Measurements from ENCODE around the gene NRXN2.
"Not testable (repeated sequence)": the region's sequence is repeated elsewhere in the genome, so short reads cannot be mapped to it uniquely, and the experiment has no call there.

Gene NRXN2

DNA sequence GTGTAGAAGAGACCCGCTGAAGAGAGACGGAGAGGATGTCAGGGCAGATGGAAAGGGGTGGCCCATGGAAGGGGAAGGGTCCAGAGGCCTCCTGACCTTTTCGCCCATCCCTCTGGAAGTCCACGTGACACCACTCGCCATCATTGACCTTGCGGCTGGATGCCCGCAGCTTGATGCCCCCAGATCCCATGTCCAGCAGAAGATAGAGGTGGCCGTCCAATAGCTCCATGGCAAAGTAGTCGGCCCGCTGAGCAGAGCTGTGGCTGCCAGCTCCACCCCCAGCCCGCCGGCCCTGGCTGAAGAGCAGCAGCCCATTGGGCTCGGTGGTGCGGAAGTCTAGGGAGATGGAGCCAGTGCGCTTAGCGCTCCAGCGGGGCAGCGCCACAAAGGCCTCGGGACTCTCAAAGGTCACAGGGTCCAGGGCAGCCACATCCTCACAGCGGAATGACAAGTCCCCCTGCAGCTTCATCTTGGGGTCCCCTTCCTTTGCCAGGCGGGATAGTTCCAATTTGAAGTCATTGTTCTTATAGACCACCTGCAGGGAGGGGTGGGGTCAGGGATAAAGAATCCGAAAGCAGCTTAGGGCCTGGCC lies 55.7 kb downstream of the NRXN2 start:
- no peak for DNase-seq

DNA sequence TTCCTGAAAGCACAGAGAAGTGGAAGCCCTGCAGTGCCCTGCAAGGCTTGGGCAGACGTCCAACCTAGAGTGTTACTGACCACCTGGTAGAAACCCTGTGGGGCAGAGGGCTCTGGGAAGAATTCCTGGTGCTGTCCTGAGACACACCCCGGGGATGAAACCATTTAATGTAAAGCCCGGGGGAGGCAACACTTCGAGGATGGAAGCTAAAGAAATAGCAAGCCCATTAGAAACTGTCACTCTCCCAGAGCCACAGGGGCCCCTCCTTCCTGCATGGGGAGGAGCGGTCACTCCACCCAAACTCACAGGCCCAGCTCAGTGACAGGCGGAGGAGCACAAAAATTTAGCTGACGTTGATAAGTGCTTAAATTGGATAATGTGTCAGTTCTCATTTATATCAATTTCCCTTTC lies 57.6 kb downstream of the NRXN2 start:
- DNase-seq = no peak

DNA sequence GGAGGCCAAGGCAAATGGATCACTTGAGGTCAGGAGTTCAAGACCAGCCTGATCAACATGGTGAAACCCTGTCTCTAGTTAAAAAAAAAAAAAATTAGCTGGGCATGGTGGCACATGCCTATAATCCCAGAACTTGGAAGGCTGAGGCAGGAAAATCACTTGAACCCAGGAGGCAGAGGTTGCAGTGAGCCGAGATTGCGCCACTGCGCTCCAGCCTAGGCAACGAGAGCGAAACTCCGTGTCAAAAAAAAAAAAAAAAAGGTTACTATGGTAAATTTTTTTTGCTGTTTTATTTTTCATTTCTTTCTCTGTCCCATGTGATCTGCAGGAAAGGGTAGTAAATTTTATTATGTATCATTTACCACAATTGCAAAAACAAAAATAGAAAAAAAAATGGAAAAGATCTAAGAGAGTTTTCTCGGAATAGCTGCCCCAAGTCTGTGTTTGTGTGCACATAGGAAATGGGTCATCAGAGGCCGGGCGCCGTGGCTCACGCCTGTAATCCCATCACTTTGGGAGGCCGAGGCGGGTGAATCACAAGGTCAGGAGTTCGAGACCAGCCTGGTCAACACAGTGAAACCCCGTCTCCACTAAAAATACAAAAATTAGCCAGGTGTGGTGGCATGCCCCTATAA lies 58.6 kb downstream of the NRXN2 start:
- not testable (repeated sequence) for DNase-seq

DNA sequence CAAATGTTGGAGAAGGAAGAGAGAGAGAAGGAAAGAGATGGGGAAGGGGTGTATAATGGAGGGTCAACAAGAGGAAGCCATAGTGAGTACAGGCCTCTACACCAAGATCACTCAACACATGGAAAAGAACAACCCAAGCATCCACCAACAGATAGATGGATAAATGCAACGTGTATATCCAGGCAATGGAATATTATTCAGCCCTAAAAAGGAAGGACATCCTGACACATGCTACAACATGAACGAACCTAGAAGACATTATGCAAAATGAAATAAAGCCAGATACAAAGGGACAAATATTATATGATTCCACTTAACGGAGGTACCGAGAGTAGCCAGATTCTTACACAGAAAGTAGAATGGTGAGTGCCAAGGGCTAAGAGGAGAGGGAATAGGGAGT lies 59.3 kb downstream of the NRXN2 start:
- DNase-seq = no peak

DNA sequence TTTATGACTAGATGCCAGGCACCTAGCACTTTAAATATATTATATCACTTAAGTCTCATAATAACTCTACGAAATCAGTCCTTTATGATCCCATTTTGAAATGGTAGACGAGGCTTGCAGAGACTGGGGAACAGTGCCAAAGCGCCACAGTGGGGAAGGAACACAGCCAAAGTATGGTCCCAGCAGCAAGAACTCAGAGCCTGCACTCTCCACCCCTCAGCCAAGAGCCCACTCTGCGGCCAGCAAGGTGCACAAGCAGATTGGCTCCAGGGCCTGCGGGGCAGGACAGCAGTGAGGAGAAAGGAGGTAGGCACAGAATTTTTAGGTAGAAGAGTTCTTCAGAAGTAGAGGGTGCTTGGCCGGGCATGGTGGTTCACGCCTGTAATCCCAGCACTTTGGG lies 61.4 kb downstream of the NRXN2 start:
- no peak for DNase-seq

DNA sequence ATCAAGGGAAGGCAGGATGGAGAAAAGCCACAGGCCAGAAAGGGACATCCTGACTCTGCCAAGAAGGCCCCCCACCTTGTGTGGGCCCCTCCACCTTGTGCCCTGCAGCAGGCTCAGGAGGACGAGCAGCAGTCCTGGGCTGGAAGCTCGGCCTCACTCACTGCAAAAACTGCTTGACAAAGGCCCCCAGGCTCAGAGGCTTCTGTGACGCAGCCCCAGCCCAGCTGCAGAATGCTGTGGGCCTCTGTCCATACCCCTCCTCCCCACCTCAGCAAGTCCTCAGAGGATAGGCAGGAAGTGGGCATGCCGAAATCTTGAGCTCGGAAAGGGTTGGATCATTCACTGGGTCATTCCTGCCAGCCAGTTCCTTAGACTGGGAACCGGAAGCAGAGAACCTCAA lies 61.9 kb downstream of the NRXN2 start:
- no peak for DNase-seq

DNA sequence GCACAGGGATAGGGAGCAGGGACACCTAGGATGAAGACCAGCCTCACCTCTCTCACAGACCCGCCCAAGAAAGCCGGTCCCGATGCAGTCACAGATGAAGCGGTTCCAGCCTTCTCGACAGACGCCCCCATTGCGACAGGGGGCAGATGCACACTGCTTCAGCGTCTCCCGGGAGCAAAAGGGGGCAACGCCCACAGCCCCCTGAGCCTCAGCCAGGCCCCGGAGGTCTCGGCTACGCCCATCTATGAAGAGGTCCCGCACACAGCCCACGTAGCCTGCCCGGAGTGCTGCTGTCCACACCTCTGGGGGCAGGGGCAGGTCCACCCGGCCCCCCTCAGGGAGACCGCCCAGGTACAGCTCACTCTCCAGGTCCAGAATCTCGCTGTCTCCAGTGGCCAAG lies 62.3 kb downstream of the NRXN2 start:
- DNase-seq = no peak

DNA sequence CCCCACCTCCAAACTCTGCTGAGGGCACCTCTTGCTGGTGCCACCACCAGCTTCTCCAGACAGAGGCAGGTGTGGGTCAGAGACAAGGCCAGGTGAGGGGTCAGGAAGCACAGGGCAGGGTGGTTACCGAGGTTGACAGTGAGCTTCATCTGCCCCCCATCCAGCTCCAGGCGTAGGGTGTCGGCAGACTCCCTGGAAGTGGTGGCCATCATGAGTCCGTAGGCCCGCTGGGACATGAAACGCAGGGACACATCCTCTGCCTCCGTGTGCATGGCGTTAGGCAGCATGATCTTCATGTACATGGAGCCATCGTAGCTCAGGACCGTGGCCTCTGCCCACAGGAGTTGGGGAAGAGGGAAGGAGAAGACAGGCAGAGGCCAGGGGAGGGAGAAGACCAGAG lies 62.8 kb downstream of the NRXN2 start:
- no peak for DNase-seq

DNA sequence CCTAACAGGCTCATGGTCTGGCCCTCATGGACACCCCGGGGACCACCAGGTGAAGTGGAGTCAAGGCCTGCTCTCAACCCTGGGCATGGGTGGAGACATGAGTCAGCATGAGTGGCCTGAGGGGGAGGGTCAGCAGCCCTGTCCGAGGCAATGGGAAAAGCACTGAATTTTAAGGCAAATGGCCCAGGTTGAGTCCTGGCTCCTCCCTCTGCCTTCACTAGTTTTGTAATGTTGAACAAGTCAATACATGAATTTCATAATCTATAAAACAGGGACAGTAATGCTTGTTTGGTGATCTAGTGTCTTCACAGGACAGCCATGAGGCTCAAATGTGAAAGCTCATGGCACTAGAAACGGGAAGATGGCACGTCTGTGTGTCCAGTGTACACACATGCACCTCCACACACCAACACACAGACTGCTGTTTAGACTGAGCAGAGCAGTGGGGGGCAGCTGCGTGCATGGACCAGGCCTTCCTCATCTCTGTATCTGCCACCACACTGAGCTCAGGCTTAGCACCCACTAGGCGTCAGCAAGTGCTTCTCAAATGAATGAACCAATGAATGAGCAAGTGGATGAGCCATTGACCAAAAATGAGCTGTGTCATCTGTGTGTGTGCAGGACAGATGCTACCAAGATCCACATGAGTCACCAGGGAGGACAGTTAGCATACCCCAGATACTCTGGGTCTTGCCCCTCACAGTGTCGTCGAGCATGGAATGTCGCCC lies 63.4 kb downstream of the NRXN2 start:
- no peak for DNase-seq

DNA sequence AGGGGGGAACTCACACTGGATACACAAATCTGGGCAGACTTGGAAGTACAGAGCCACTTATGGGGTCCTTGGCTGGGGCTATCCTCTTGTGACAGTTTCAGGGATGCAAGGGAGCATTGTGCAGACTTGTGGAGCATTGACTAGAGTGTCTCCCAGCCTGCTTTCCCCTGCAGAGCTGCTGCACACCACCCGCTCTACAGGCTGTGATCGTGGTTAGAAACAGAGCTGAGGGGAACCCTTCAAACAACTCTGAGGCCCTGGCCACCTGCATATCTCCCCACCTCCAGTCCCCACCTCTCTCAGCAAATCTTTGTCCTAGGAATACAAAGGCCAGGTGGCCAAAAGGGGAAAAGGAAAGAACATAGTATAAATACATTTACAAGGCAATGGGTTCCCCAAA lies 64.7 kb downstream of the NRXN2 start:
- no peak for DNase-seq

DNA sequence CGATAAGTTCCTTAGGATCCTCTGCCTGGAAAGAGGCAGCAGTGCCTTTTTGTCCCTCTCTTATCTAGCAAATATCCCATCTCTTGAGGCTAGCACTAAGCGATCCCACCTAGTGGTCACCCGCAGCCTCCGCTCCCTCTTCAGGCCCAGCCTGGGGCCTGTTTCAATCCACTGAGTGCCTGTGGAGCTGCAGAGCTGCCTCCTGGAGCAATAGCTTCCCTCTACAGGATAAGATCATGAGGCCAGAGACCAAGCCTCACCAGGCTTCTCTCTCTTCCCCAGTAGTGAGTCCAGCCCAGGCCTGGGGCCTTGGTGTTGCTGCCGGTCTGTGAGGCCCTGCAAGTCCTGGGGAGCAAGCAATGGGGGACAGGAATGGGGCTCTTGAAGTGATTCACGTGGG lies 66.1 kb downstream of the NRXN2 start:
- DNase-seq = no peak

DNA sequence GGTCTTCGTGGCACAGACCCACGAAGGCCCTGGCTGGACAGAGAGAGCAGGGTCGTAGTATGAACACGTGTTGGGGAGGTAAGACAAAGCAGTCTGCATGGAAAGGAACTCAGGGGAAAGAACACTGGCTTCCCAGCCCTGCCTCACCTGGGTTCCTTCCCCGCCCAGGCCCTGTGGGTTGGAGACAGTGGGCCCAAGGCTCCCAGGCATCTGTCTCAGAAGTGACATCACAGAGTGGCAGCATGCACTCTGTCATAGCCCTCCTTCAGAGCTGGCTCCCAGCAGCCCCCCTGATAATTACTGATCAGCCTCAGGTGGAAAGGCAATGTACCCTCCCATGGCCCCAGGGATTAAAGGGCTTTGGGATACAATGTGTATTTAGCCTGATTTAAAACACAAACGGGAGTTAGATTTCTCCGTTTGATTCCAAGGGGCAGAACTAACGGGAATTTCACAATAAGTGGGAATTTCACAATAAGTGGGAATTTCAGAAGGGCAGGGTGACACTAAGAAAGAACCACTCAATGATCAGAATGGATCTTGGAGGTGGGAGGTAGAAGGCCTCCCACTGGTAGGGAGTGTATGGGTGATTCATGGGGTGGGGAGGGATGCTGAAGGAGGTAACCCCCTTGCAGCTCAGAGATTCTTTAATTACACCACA lies 66.9 kb downstream of the NRXN2 start:
- DNase-seq = no peak

DNA sequence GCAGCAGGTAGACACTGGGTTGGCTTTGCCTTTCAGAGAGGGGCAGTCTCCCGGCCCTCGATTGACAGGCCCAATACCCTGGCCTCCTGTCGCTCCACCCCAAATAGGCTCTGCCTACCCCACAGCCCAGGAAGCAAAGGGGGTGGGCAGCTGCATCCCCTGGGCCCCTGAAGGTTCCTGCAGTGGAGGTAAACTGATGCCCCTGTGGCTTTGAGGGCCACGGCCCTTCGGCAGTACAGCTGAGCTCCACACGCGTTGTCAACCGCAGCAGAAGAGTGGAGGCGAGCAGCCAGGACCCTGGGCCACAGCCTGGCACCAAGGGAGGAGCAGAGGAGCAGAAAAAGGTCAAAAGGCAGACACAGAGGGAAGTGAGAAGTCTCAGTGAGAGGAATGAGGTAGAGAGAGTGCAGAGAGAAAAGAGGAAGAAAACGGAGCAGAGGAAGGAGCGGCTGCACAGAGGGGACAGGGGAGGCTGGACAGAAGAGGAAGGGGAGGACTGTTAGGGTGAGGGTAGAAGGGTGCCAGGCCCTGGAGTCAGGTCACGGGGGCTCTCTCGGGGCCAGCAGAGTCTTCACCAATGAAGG lies 67.9 kb downstream of the NRXN2 start:
- DNase-seq = no peak

DNA sequence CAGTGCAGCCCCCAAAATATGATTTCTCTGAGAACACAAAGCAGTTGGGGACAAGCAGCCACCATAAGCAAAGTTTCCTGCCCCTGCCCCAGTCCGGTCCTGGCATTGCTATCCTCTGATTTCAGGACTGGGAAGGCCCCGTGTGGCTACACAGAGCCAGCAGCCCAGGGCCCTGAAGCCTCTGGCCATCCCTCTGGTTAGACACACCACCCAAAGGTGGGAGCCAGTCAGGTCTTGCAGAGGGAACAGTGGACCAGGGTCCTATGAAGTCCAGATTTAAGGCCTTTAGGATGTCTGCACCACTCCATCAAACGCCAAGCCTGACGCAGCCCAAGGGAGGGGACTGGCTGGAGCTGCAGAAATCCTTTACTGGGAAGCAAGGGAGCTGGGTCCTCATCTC lies 68.6 kb downstream of the NRXN2 start:
- DNase-seq = no peak

DNA sequence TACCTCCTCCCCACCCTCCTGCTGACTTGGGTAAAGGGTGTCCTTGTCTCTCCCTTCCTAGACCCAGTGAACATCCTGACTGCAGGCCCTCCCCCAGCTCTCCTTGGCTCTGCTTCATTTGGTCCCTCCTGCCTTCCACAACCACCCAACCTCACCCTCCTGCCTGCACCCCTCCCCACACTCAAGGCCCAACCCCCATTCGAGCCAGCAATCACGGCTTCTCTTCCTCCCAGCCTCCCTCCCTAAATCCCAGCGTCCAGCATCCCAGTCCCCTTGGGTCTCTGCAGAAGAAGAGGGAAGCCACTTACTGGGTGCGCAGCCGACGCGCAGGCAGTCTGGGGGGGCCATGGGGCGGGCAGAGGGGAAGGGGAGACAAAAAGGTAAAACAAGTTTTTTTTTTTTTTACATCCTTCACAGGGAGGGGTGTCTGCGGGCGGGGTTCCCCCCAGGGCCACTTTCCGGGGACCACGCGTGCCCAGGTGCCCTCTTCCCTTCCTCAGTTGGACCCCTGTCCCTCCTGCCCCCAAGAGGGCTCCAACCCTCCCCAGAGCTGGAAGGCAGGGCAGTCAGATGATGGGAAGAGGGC lies 69.5 kb downstream of the NRXN2 start:
- DNase-seq = no peak

DNA sequence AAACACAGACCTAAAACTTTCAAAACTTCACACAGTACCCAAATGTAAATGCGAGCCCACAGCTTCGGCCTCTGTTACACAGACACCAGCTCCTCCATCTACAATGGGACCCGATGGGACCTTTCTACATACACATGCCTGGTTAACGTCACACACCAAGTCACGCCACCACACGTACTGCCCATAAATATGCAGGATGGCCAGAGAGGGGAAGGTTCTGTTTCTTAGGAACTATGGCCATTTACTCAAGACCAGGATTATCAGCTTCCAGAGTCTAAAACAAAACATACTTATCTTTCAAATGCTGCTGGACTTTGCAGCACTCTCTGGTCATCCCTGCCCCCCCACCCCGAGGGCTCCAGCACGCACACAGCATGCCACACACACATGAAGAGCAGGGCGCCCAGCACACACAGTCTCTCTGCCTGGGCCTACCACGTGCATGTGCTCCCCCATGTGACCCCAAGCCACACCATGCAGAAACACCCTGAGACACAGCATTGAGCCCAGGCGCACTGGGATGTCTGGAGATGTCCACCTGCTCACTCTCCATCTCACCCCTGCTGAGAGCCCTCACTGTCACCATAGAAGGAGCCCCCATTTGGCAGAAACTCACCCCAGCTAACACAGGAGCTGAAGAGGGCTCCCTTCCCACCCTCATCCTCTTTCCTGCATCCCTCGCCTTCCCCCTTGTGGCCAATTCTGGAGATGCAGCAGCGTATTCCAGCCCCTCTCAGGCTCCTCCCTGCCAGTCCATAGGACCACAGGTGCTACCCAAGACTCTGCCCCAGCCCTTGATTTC lies 70.2 kb downstream of the NRXN2 start:
- peak; percentile 29 for DNase-seq

DNA sequence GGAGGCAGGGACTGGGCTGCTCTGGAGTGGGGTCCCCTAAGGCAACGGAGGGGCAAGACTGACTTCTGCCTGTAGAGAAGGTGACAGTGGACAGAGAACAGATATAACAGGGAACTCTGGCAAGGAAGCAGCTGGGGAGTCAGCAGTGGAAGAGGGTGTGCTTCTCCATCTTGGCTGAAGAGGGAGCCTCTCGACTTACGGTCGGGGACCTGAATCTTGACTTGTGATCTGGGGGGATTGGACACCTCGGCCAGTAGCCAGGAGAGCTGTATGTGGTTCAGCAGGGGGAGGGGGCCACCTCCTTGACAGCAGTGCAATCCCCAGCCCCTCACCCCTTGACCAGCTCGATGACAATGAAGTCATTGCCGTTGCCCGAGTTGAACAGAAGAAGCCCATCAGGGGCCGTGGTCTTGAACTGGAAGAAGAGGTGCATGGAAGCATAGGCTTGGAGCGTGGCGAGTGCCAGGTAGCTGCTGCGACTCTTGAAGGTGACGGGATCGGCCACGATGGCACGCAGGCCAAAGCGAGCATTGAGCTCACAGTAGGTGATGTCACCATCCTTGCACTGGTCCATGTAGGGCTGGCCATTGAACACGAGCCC lies 72.0 kb downstream of the NRXN2 start:
- DNase-seq = no peak

DNA sequence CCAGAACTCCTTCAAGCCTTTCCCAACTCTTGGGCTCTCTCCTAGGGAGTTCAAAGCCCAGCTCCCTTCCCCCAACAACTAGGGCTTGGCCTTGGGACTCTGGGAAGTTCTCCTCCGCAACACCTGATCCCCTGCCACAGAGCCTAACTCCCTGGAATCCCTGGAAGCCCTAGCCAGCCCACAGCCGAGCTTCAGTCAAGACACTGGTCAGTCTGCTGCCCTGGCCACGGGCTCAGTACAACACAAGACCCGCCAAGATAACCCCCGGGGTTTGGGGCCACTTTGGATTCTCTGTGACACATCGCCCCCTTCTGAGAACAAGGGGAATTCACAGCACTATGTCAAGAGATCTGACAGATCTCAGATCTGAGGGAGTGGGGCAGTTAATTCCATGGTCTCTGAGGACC lies 73.7 kb downstream of the NRXN2 start:
- no peak for DNase-seq

DNA sequence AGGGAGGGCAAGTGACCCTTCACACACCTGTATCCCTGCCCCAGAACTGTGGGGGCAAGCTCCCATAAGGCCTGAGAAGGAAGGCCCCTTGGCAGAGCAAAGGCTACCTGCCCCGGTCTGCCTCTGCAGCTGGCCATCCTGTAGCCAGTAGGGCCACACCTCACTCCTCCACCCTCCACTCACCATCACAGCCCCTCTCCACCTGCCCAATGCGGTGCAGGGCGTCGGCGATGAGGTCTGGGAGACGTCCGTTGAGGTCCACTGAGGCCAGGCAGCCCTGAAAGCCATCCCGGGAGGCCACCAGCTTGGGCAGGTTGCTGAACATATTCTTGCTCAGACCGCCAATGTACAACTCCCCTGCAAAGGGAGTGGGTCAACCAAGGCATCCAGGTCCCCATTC lies 74.4 kb downstream of the NRXN2 start:
- DNase-seq = no peak

DNA sequence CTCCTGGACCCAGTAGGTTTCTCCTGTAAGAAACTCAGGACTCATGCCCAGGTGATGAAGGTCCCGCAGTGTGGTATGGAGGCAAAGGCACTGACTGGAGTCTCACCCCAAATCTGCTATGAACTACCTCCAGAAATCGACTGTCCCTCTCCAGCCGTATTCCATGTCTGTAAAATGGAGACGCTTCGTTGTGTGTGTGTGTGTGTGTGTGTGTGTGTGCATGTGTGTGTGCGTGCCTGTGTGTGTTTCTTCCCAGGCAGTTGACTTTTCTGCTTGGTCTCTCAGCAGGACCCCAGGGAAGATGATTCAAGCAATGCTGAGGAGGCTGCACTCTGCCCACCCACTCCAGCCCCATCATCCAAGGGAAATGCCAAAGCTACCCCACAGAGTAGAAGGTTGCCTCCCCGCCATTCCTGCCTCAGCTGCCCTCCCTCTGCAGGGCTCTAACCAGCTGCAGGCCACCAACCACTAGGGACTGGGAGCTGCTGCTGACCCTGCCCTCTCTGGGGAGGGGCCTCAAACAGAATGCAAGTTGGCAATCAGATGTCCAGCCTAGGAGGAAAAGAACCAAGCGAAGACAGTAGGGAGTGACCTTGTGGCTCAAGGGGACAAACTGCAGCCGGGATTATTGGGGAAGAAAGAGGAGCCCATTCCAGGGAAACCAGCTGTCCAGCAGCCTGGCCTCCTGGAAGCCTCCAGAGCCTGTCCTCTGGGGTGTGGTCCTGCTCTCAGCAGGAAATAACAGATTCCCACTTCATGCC lies 75.8 kb downstream of the NRXN2 start:
- DNase-seq = no peak

DNA sequence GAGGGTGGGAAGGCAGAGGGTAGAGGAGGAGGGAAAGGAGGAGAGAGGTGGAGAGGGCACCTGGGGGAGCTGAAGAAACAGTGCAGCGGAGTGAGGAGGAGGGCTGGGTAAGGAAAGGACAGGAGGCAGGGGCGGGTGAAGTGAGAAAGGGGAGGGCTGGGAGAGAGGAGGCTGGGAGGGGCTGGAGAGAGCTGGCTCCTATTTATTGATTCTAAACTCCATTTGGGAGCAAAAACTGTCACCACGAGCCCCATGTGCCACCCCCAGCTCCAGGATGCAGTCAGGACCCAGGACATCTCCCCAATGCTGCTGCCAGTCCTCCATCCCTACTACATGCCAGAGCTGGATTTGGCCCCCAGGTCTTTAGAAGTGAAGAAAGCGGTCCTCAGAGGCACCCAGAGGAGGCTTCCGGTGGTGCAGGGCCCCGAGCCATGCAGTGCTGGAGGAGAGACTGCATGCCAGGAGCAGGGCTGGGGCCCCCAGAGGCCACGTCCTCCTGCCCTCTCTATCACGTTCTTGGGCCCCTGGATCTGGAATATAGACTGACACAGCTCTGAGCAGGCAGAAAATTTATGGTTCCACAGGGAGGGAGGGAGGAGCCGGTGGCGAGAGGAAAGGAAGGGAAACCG lies 78.2 kb downstream of the NRXN2 start:
- DNase-seq = no peak
